Mammary epithelial cell (primary cell): ENCODE data around the gene PLPPR4.

Experiments
- CTCF ChIP-seq, 2 donors: IDR thresholded peaks in 1 of 2; conservative IDR thresholded peaks in 1 of 2; 2 replicates each; pipeline ENCODE4 v1.5.1; 2011 to 2012; ENCODE audit warnings: inconsistent platforms in 2 of 2, low read length in 2 of 2, mild to moderate bottlenecking in 2 of 2, control low read depth in 1 of 2, low read depth in 1 of 2; ENCODE audit not compliant: insufficient read depth in 1 of 2; ENCODE audit errors: extremely low read depth in 1 of 2
- EZH2 ChIP-seq: IDR thresholded peaks from 2 replicates; pipeline ENCODE4 v1.6.1; 2012; ENCODE audit warnings: low read length, inconsistent platforms, borderline replicate concordance

DNA sequence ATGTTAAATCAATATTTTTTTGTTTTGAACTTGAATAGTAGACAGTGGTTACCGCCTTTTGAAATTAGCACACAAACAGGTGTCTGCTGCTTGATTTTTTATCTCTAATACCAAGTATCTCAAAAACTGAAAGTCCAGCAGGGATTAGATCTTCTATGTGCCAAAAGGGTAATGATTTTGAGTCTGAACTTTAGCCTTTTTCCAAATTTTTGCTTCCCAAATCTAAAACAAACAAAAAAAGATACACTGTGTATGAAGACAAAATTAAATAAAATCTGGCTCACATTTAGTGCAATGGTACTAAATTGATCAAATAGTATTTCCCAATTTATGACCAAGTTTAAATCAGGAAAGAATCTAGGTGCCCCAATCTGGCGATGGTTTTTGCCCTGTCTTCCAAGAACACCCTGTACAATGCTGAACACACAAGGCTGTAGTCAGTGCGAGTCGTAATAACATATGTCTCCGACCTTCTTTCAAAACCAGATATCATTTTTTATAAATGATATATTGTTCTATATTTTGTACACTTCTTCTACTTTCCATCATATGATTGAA, 40.5 kb downstream of the PLPPR4 start:
- TF ChIP-seq CTCF (conservative IDR thresholded peaks at IDR 0.05 in 1 of 2, IDR thresholded peaks at IDR 0.05 in 1 of 2; ENCODE audit: extremely low read depth in 1 of 2, insufficient read depth in 1 of 2, low read depth in 1 of 2, low read length in 2 of 2) (no peak), EZH2 (no peak)
